Bronchial epithelial cell (primary cell): ENCODE measurements around the gene CACNG6. TPM values are rescaled to one million over a fixed set of nuclear protein-coding genes. Genes with fewer than 3 reads are reported as not detected.

Experiments
- DNase-seq: peaks from one replicate; pipeline ENCODE4 v3.0.0-alpha.2; 2010; ENCODE audit warnings: low read depth
- FAIRE-seq: peaks from 2 replicates; lab custom pipeline; 2011; peaks lifted over from hg19 to GRCh38; lab: Jason Lieb, UNC
- H3K27me3 ChIP-seq: 2 replicates; pipeline ENCODE4 v1.5.1; 2011; ENCODE audit warnings: low read length; ENCODE audit not compliant: control insufficient read depth, insufficient read depth
- H3K36me3 ChIP-seq: 2 replicates; pipeline ENCODE4 v1.5.1; 2011; ENCODE audit warnings: low read length; ENCODE audit not compliant: control insufficient read depth, insufficient read depth
- H3K4me3 ChIP-seq: 2 replicates; pipeline ENCODE4 v1.5.1; 2011; ENCODE audit warnings: mild to moderate bottlenecking, low read depth, low read length, control low read depth
- total RNA-seq: library from RNA; depleted of rRNA; stranded (reverse); fragments of >200 nt; gene quantifications from 2 replicates; pipeline ENCODE4 v1.2.1, GENCODE V29; 2014
- TF ChIP-seq, protein P1 (sequence below): IDR thresholded peaks from 2 replicates; pipeline ENCODE4 v1.5.1; 2011; ENCODE audit warnings: mild to moderate bottlenecking, moderate library complexity, low read length, control low read depth, inconsistent platforms; ENCODE audit not compliant: insufficient read depth, severe bottlenecking

CACNG6 gene
- total RNA-seq, 1 donor from 2014 or later, result 0.26 TPM

DNA sequence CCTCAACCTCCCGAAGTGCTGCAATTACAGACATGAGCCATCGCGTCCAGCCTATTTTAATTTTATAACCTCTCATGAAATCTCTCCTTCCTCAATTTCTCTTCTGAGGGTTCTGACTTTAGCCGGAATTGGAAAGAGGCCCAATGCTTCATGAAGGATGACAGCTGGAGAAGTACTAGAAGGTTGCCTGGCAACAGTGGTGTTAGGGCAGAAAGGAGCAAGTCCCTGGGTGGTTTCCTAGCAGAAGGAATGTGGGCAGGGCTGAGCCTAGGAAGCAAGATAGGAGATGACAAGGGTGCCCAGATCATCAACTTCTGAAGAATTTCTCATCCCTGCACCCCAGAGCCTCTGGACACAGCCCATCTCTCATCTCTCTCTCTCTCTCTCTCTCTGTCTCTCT lies 25.8 kb downstream of the CACNG6 start:
- TF ChIP-seq, protein P1, sequence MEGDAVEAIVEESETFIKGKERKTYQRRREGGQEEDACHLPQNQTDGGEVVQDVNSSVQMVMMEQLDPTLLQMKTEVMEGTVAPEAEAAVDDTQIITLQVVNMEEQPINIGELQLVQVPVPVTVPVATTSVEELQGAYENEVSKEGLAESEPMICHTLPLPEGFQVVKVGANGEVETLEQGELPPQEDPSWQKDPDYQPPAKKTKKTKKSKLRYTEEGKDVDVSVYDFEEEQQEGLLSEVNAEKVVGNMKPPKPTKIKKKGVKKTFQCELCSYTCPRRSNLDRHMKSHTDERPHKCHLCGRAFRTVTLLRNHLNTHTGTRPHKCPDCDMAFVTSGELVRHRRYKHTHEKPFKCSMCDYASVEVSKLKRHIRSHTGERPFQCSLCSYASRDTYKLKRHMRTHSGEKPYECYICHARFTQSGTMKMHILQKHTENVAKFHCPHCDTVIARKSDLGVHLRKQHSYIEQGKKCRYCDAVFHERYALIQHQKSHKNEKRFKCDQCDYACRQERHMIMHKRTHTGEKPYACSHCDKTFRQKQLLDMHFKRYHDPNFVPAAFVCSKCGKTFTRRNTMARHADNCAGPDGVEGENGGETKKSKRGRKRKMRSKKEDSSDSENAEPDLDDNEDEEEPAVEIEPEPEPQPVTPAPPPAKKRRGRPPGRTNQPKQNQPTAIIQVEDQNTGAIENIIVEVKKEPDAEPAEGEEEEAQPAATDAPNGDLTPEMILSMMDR, result no peak
- peak; percentile 18 for DNase-seq
- no peak overlapping the region for H3K4me3 ChIP-seq
- no peaks in the 10 kb centered on the region for H3K27me3 ChIP-seq
- FAIRE-seq, result no peak
- H3K36me3 ChIP-seq, result no peaks in the 10 kb centered on the region

DNA sequence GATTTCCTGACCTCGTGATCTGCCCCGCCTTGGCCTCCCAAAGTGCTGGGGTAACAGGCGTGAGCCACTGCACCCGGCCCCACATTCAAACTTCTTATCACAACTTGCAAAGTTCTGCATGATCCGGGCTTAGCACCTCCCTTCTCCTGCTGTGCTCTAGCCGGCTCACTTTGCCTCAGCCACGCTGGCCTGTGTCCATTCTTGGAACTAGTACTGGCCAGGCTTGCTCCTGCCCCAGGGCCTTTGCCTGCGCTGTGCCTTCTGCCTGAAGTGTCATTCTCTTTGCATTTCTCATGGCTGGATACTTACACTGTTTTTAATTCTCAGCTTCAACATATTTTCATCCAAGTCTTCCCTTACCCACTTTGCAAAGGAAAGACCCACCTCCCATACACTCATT lies 29.9 kb downstream of the CACNG6 start:
- Histone ChIP-seq H3K4me3 (no peak overlapping the region), H3K27me3 (no peaks in the 10 kb centered on the region), H3K36me3 (no peaks in the 10 kb centered on the region)
- DNase-seq (no peak), FAIRE-seq (no peak)
- TF ChIP-seq, protein P1, result no peak

DNA sequence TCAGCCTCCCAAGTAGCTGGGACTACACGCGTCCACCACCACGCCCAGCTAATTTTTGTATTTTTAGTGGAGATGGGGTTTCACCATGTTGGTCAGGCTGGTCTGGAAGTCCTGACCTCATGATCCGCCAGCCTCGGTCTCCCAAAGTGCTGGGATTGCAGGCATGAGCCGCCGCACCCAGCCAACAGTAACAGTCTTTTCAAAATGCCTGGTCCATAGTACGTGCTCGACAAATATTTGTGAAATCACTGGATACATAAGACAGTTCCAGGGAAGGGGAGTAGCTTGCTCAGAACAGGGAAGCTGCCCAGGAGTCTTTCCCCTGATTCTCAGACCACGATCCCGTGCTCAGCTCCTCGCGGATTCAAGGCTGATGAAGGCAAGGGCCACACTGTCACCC lies 30.5 kb downstream of the CACNG6 start:
- Histone ChIP-seq H3K4me3 (no peak overlapping the region), H3K27me3 (no peaks in the 10 kb centered on the region), H3K36me3 (no peaks in the 10 kb centered on the region)
- TF ChIP-seq, protein P1, result no peak
- DNase-seq (no peak), FAIRE-seq (no peak)

DNA sequence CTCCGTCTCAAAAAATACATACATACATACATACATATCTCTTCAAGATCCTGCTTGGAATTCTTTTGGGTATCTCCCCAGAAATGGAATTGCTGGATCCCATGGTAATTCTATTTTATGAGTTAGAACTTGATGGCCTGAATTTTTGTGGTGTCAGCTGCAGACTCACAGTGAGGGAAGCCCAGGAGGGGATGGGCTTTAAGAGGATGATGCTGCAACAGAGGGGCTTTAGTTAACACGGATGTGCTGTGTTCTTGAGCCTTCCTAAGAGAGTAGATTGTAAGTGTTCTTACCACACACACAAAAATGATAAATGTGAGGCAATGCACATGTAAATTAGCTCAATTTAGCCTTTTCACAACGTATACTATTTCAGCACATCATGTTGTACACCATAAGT lies 31.8 kb downstream of the CACNG6 start:
- DNase-seq, result no peak
- H3K4me3 ChIP-seq, result no peak overlapping the region
- TF ChIP-seq, protein P1, result no peak
- FAIRE-seq, result no peak
- H3K36me3 ChIP-seq, result no peaks in the 10 kb centered on the region
- H3K27me3 ChIP-seq, result no peaks in the 10 kb centered on the region

DNA sequence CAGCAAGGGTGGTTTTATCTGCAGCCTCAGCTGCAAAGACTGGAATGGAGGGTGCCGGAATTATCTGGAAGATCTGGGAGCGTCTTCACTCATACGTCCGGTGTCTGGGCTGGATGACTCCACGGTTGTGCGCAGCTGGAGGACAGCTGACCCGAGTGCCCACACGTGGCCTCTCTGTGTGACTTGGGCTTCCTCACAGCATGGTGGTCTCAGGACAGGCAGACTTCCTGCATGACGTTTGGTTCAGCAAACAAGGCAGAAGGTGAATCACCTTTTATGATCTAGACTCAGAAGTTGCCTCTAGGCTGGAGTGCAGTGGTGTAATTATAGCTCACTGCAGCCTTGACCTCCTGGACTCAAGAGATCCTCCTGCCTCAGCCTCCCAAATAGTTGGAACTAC lies 33.2 kb downstream of the CACNG6 start:
- Histone ChIP-seq H3K27me3 (no peaks in the 10 kb centered on the region), H3K4me3 (no peak overlapping the region), H3K36me3 (no peaks in the 10 kb centered on the region)
- DNase-seq, result no peak
- FAIRE-seq, result no peak
- TF ChIP-seq, protein P1, result no peak

DNA sequence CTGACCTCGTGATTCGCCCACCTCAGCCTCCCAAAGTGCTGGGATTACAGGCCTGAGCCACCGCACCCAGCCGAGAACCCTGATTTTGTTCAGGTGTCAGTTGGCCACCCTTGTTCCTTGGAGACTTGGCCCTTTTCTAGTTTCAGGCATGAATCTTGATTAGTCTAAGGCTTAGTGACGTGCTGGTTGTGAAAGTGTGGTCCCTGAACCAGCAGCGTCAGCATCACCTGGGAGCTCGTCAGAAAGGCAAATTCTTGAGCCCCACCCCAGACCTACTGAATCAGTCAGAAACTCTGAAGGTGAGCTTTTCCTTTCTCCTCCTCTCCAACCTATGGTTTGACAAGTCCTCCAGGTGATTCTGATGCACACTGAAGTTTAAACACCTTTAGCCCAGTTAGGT lies 35.2 kb downstream of the CACNG6 start:
- TF ChIP-seq, protein P1, result no peak
- Histone ChIP-seq H3K27me3 (no peaks in the 10 kb centered on the region), H3K36me3 (no peaks in the 10 kb centered on the region), H3K4me3 (no peak overlapping the region)
- DNase-seq (peak; percentile 29), FAIRE-seq (no peak)
